H9 (cell line): ENCODE measurements around the gene KCNG2. TPM values are rescaled to one million over a fixed set of nuclear protein-coding genes. Genes with fewer than 3 reads are reported as not detected.

ENCODE experiments used
- DNase-seq: peaks from one replicate; pipeline ENCODE4 v3.0.0-alpha.2; 2017
- H2AFZ ChIP-seq: one replicate; pipeline ENCODE4 v1.6.1; 2013; ENCODE audit warnings: mild to moderate bottlenecking, low read length, control low read depth, moderate library complexity
- H2AK5ac ChIP-seq: 2 replicates; pipeline ENCODE4 v1.6.1; 2013; ENCODE audit warnings: low read length, control low read depth, mixed read lengths; ENCODE audit not compliant: insufficient read length
- H2BK120ac ChIP-seq: one replicate; pipeline ENCODE4 v1.6.1; 2013; ENCODE audit warnings: low read depth, mild to moderate bottlenecking, low read length, control low read depth, inconsistent platforms; ENCODE audit not compliant: poor library complexity, severe bottlenecking
- H2BK12ac ChIP-seq: 2 replicates; pipeline ENCODE4 v1.6.1; 2013; ENCODE audit warnings: low read length, control low read depth, mixed read lengths, low read depth; ENCODE audit not compliant: insufficient read length
- H2BK15ac ChIP-seq: 2 replicates; pipeline ENCODE4 v1.6.1; 2013; ENCODE audit warnings: low read depth, low read length, control low read depth
- H2BK20ac ChIP-seq: one replicate; pipeline ENCODE4 v1.6.1; 2013; ENCODE audit warnings: low read depth, mild to moderate bottlenecking, low read length, control low read depth, inconsistent platforms; ENCODE audit not compliant: poor library complexity, severe bottlenecking
- H2BK5ac ChIP-seq: 2 replicates; pipeline ENCODE4 v1.6.1; 2013; ENCODE audit warnings: low read length, control low read depth, mixed read lengths; ENCODE audit not compliant: insufficient read length
- H3K14ac ChIP-seq: 2 replicates; pipeline ENCODE4 v1.6.1; 2013; ENCODE audit warnings: low read length, control low read depth; ENCODE audit not compliant: insufficient read depth
- H3K18ac ChIP-seq: 2 replicates; pipeline ENCODE4 v1.6.1; 2013; ENCODE audit warnings: low read depth, mild to moderate bottlenecking, mixed read lengths, low read length, control low read depth; ENCODE audit not compliant: insufficient read length
- H3K23ac ChIP-seq: 2 replicates; pipeline ENCODE4 v1.6.1; 2013; ENCODE audit warnings: low read length, control low read depth, mixed read lengths, low read depth; ENCODE audit not compliant: insufficient read length
- H3K23me2 ChIP-seq: 2 replicates; pipeline ENCODE4 v1.6.1; 2013; ENCODE audit warnings: low read depth, mild to moderate bottlenecking, mixed read lengths, low read length, control low read depth; ENCODE audit not compliant: insufficient read length, poor library complexity, severe bottlenecking
- H3K27ac ChIP-seq: 2 replicates; pipeline ENCODE4 v1.5.1; 2013; ENCODE audit warnings: low read length, control low read depth, mixed read lengths, low read depth; ENCODE audit not compliant: insufficient read length
- H3K27me3 ChIP-seq: 2 replicates; pipeline ENCODE4 v1.6.1; 2013; ENCODE audit warnings: low read length, control low read depth, inconsistent platforms; ENCODE audit not compliant: insufficient read depth
- H3K4ac ChIP-seq: 2 replicates; pipeline ENCODE4 v1.6.1; 2013; ENCODE audit warnings: low read depth, mild to moderate bottlenecking, control low read depth, inconsistent platforms, low read length, moderate library complexity
- H3K4me1 ChIP-seq: 2 replicates; pipeline ENCODE4 v1.6.1; 2013; ENCODE audit warnings: low read length, control low read depth, inconsistent platforms; ENCODE audit not compliant: insufficient read depth
- H3K4me2 ChIP-seq: 2 replicates; pipeline ENCODE4 v1.6.1; 2013; ENCODE audit warnings: low read length, control low read depth, mixed read lengths; ENCODE audit not compliant: insufficient read length, insufficient read depth
- H3K56ac ChIP-seq: 2 replicates; pipeline ENCODE4 v1.6.1; 2013; ENCODE audit warnings: low read depth, mild to moderate bottlenecking, mixed read lengths, low read length, control low read depth; ENCODE audit not compliant: insufficient read length
- H3K79me1 ChIP-seq: 2 replicates; pipeline ENCODE4 v1.6.1; 2013; ENCODE audit warnings: low read depth, mild to moderate bottlenecking, moderate library complexity, low read length, control low read depth, inconsistent platforms; ENCODE audit not compliant: insufficient read depth, poor library complexity, severe bottlenecking
- H3K79me2 ChIP-seq: 2 replicates; pipeline ENCODE4 v1.6.1; 2013; ENCODE audit warnings: low read length, control low read depth, inconsistent platforms; ENCODE audit not compliant: insufficient read depth
- H3K9ac ChIP-seq: 2 replicates; pipeline ENCODE4 v1.6.1; 2013; ENCODE audit warnings: low read length, control low read depth, mixed read lengths; ENCODE audit not compliant: insufficient read length; ENCODE audit errors: extremely low read depth
- H3K9me3 ChIP-seq: one replicate; pipeline ENCODE4 v1.6.1; 2013; ENCODE audit warnings: low read depth, low read length, inconsistent platforms; ENCODE audit not compliant: control insufficient read depth
- H3T11ph ChIP-seq: one replicate; pipeline ENCODE4 v1.6.1; 2013; ENCODE audit warnings: mild to moderate bottlenecking, low read length, control low read depth, inconsistent platforms
- H4K20me1 ChIP-seq: one replicate; pipeline ENCODE4 v1.6.1; 2013; ENCODE audit not compliant: control insufficient read depth, insufficient read length, insufficient read depth
- H4K5ac ChIP-seq: 2 replicates; pipeline ENCODE4 v1.6.1; 2013; ENCODE audit warnings: low read depth, mild to moderate bottlenecking, mixed read lengths, low read length, control low read depth; ENCODE audit not compliant: insufficient read length
- H4K8ac ChIP-seq: replicated peaks from 2 replicates; pipeline ENCODE4 v1.6.1; 2013; ENCODE audit warnings: low read length, control low read depth, mixed read lengths, low read depth; ENCODE audit not compliant: insufficient read length
- H4K91ac ChIP-seq: 2 replicates; pipeline ENCODE4 v1.6.1; 2013; ENCODE audit warnings: low read depth, mild to moderate bottlenecking, moderate library complexity, mixed read lengths, low read length, control low read depth; ENCODE audit not compliant: insufficient read length
- H3K27ac Mint-ChIP-seq, 3 experiments: 2 replicates in 2 of 3; 3 replicates in 1 of 3; pipeline ENCODE4 v1.8.0; 2020 to 2021; ENCODE audit warnings: mixed read lengths in 3 of 3, mild to moderate bottlenecking in 1 of 3, moderate library complexity in 1 of 3
- H3K27me3 Mint-ChIP-seq: 2 replicates; pipeline ENCODE4 v1.8.0; 2021; ENCODE audit warnings: low read depth, mild to moderate bottlenecking, moderate library complexity, mixed read lengths
- H3K36me3 Mint-ChIP-seq, 3 experiments: 2 replicates in 2 of 3; 3 replicates in 1 of 3; pipeline ENCODE4 v1.8.0; 2020 to 2021; ENCODE audit warnings: low read depth in 3 of 3, mixed read lengths in 3 of 3; ENCODE audit not compliant: insufficient read depth in 1 of 3
- H3K4me1 Mint-ChIP-seq, 2 experiments: 2 replicates each; pipeline ENCODE4 v1.8.0; 2020; ENCODE audit warnings: mixed read lengths in 2 of 2
- H3K4me3 Mint-ChIP-seq, 2 experiments: 2 replicates in 1 of 2; 3 replicates in 1 of 2; pipeline ENCODE4 v1.8.0; 2020 to 2021; ENCODE audit warnings: mild to moderate bottlenecking in 2 of 2, mixed read lengths in 2 of 2, moderate library complexity in 1 of 2
- H3K9me3 Mint-ChIP-seq, 2 experiments: 2 replicates in 1 of 2; 3 replicates in 1 of 2; pipeline ENCODE4 v1.8.0; 2020; ENCODE audit warnings: mild to moderate bottlenecking in 2 of 2, mixed read lengths in 2 of 2, moderate library complexity in 1 of 2
- CTCF ChIP-seq: fragments of 200-600 bp; sonication (generic); conservative IDR thresholded peaks from 3 replicates; pipeline ENCODE4 v1.8.0; 2021; ENCODE audit warnings: antibody characterized with exemption, mild to moderate bottlenecking
- WGBS: extraction: QIAGEN DNeasy Blood & Tissue Kit; methylation state at CpG from one replicate; pipeline ENCODE4 v1.1.7; 2013; ENCODE audit warnings: missing lambda C conversion rate, low lambda C conversion rate, mixed read lengths; ENCODE audit not compliant: insufficient read length; ENCODE audit errors: extremely low coverage; 5-methylcytosine and 5-hydroxymethylcytosine counted together
- total RNA-seq: library from RNA; stranded (reverse); gene quantifications from 2 replicates; pipeline ENCODE4 v1.2.1, GENCODE V29; 2021

Gene KCNG2
- total RNA-seq, 1 experiment from 2014 or later = 0.15 TPM

- H3K27ac Mint-ChIP-seq = no peak overlapping the region
- Histone ChIP-seq H4K8ac (no peak overlapping the region), H2BK5ac (no peak overlapping the region), H3K4me2 (no peak overlapping the region), H3K79me2 (no peaks in the 10 kb centered on the region), H3K4ac (no peak overlapping the region), H3K79me1 (no peaks in the 10 kb centered on the region), H4K5ac (no peak overlapping the region), H3K9ac (no peak overlapping the region), H2BK120ac (no peak overlapping the region), H3K4me1 (no peaks in the 10 kb centered on the region), H2BK12ac (no peak overlapping the region), H2BK20ac (no peak overlapping the region), H3K23ac (no peak overlapping the region), H2BK15ac (no peak overlapping the region), H3K27ac (no peak overlapping the region), H3K56ac (no peak overlapping the region), H3K27me3 (no peaks in the 10 kb centered on the region), H3T11ph (no peak overlapping the region), H2AFZ (no peak overlapping the region), H2AK5ac (no peak overlapping the region), H3K18ac (no peak overlapping the region), H3K23me2 (no peaks in the 10 kb centered on the region), H4K91ac (no peak overlapping the region), H3K9me3 (no peaks in the 10 kb centered on the region), H4K20me1 (peaks cover 5% of the 10 kb centered on the region), H3K14ac (no peak overlapping the region; the same call in 1 of the 2 replicates)
- WGBS = no CpG with 5 or more reads among the region's 8 CpGs
- DNase-seq = no peak
- no peaks in the 10 kb centered on the region for H3K36me3 Mint-ChIP-seq
- H3K4me1 Mint-ChIP-seq = no peaks in the 10 kb centered on the region
- TF ChIP-seq CTCF = no peak
- H3K9me3 Mint-ChIP-seq = no peaks in the 10 kb centered on the region
- H3K27me3 Mint-ChIP-seq = peaks cover 8% of the 10 kb centered on the region
- no peak overlapping the region for H3K4me3 Mint-ChIP-seq
These were observed 19.9 kb downstream of the KCNG2 start for GRCh38 chr18:79817607-79817998.
